NCI-H748 (cell line): ENCODE results near the gene CTSW.

Experiments
- DNase-seq: peaks from one replicate; lab custom pipeline; 2025; ENCODE audit not compliant: unreplicated experiment; lab: John Stamatoyannopoulos, UW

The CTSW gene

DNA sequence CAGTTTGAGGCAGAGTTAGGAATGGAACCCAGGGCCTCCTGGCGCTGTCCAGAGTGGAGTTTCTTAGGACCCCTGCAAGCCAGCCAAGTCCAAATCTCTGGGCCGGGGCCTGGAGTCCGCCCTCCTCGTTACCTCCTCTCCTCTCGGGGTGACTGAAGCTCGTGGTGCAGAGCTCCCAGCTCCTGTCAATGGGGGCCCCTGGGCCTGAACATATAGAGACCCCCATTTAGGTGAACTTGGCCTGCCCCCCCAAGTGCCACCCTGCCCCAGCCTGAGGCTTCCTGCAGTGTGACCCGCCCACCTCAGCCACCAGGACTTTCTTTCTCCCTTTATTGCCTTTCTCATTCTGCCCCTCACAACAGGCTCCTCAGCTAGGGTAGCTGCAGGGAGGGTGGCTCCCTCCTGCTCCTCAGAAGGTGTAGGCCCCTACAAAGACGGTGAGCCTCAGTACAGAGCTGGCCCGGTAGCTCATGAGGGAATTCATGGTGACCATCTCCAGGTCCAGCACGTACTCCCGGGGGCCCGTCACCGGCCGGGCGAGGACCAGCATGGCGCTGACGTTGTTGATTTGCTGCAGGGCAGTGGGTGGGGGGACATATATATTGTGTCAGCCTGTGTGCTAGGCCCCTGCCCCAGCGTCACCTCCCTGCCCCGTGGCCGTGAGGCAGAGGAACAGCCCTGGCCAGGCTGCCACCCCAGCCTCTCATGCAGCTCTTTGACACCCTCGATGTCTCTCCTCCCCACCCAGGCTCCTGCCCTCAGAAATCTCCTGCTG, 12.9 kb upstream of the CTSW start:
- DNase-seq: no peak

DNA sequence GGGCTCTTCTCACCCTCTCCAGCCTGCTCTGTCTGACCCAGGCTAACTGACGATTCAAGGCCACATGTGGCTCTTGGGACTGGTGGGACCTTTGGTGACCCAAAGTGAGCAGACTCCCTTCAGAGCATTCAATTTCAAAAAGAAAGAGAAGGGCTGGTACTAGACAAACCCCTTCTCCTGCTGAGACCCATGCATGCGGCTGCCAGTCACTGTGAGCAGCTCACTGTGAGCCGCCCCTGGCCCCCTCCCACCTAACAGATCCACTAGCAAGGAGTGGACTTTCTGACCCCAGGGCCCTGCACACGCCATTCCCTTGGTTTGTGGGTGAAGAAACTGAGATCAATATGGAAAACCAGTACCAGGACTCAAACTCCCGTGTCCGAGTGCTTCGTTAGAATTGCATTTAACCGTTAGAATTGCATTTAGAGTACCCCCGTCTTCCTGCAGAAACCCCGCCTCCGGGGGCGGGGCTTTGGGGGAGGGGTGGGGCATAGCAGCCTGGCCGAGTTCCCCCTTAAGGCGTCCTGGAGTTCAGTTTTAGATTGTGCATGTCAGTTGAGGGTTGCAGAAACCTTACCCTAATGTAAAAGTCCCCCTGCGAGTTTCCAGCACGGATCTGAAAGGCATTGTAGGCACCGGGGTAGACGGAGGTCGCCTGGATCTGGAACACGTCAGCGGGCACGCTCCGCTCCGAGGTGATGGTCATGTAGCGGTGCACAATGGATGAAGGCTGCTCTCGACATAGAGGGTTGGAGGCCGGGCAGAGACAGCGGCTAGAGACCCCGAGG, 12.2 kb upstream of the CTSW start:
- no peak for DNase-seq

DNA sequence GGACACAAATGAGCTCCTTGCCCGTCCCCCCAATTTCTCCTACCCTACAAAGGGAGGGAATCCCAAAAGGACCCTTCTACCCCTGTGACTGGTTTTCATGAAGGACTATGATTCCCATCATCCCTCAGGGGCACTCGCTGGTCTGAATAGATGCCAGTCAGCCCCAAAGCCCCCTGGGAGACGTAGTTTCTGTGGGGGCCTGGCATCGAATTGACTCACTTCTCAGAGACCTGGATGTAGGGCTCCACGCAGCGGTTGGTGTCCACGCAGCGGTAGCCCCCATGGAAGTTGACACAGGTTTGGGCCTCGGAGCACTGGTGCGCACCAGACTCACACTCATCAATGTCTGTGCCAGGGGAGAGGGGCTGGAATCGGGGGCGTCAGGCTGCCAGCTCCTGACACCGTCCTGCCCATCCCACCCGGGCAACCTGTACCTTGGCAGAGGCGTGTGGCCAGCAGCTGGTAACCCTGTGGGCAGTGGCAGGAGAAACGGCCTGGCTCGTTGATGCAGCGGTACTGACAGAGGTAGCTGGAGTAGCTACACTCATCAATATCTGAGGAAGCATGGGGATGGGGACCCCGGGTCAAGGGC, 11.5 kb upstream of the CTSW start:
- peak; percentile 52 for DNase-seq

DNA sequence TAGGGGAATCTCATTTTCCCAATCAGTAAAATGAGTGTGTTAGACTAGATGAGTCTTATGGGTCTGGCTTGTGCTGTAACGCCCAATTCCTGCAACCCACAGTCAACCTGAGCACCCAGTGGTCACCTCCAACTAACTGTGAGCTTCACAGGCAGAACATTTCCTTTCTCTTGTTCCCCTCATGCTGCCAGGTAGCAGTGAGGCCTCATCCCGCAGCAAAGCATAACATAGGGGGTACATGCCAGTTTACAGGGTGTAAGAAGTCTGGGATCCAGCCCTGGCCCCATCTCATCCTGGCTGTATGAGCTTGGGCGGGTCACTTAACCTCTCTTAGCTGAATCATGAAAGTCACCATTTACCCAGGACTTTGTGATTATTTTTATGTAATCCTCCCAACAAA, 10.7 kb upstream of the CTSW start:
- no peak for DNase-seq

DNA sequence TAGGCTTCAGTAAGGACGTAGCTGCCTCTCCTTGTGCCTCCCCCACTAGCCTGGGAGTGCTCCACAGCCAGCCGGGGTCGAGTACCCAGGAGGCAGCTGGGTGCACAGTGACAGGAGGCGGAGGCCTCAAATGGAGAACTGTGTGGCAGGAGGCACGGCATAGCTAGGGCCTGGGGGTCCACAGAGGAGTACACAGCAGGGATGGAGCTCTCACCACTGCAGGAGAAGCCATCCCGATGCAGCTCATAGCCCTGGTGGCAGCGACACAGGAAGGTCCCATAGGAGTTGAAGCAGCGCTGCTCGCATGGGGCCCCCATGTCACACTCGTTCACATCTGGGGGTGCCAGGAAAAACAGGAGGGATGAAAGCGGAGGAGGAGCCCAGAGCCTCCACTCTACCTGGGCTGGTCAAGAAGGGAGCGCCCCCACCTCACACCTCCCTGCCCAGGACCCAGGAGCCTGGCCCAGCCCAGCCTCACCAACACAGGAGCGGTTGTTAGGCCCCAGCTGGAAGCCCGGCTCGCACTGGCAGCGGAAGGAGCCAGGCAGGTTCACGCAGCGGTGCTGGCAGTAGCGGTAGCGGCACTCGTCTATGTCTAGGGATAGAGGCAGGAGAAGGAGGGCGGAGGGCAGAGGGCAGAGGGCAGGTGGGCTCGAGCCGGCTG, 9.9 kb upstream of the CTSW start:
- no peak for DNase-seq

DNA sequence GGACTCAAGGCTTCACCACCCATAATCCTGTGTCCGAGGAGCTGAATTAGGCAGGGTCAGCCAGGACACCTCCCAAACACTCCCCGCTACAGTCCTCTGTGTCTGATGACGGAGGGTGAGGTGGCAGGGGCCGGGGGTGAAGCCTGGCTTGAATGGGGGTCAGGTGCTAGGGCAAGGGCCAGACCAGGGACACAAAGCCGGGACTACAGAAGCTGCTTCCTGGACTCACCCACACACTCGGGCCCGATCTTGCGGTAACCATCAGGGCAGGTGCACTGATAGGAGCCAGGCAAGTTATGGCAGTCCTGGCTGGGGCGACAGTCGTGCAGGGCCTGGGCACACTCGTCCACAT, 9.4 kb upstream of the CTSW start:
- no peak for DNase-seq

DNA sequence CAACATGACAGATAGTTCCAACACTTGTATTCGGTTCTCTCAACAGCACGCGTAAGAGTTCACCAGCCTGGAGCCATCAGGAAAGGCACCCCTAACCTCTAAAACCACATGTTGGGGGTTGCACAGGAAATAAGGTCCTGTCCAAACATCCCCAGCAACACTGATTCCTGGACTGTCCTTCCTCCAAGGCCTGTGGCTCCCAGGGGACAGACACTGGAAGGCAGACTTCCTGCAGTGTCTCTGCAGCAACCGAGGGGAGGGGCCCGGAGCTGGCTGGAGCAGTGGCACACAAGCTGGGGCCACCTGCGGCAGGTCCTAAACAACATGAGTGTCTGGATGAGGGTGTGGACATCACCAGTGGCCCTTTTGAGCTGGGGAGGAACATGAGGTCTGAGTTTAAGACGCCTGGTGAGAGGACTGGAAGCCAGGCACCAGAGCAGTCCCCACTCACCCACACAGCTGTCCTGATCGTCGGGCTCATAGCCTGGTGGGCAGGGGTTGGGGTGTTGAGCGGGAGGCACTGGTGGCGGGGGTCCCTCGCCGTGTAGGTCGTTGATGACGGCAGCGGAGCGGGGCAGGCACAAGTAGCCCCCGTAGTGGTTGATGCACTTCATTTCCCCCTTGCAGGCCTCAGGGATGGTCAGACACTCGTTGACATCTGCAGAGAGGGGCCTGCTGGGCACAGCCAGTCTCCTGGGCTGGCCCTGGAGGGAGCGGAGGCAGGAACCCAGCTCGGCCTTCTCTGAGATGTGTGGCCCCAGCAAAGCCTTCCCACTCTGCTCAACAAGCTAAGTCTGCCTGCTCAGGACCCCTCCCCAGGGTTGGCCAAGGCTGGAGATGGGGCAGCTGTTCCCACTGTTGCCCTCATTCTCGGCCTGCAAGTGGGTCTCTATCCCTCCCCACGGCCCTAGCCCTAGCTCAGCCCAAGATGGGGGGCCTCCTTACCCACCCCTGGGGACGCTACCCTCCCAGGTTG, 8.6 kb upstream of the CTSW start:
- no peak for DNase-seq

DNA sequence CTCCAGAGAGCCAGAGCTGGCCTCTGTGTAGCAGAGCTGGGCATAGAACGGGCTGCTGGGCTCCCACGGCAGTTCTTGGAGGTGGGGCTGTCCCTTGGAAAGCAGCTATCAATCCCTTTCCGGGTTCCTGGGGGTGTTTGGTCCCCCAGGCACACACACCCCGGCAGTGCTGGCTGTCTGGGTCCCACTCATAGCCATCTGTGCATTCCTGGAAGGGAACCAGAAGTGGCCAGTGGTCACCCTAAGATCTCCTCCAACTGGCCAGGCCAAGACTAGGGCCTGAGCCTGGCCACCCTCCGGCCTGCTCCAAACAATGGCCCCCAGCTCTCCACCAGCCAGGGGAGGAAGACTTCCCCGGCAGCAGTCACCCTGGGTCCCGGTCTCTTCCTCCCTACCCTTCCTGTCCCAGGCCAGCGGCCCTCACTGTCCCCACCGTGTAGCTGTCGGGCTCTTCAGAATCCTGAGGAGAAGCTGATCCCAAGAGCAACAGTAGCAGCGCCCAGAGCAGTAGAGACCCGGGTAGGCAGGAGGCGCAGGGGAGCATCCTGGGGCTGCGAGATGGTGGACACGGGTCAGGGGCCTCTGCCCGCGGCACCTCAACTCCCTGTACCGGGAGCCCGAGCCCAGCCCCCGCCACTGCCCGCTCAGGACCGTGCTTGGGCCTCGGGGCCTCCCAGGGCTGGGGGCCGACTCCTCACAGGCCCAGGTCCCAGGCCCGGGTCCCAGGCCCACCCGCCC, 7.7 kb upstream of the CTSW start:
- no peak for DNase-seq

DNA sequence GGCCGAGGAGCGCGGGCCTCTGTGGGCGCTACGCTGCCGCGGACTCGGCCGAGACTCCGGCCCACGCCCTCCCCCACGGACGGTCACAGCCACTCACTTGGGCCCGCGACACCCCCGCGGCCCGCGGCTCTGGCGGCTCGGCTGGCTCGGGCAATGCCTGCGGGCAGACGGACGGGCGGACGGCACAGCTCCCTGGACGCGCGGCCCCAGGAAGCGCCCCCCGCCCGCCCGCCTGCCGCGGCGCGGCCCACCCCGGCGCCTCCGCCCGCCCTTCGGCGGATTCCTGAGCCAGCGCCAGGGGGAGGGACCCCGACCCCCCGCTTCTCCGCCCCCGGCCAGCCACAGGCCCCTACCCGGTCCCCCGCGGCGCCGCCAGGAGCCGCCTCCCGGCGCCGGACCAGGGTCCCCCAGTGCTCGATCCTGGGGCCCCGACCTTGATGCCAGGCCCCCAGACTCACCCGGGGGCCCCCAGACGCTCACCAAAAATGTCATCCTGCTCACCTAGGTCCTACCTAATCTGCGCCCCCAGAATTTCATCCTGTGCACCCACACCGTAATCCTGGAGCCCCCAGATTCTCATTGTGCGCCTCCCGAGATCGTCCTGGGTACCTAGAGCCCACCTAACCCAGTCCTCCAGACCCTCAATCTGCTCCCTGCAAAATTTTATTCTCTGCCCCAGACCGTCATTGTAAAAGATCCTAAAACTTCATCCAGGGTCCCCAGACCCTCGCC, 6.9 kb upstream of the CTSW start, which contains the start of gene EFEMP2:
Gene EFEMP2, minus strand, starts transcription at position 215 of the 732 bp plus-strand sequence. CDS start 446 bp downstream, outside the sequence.
- peak; percentile 24 for DNase-seq

DNA sequence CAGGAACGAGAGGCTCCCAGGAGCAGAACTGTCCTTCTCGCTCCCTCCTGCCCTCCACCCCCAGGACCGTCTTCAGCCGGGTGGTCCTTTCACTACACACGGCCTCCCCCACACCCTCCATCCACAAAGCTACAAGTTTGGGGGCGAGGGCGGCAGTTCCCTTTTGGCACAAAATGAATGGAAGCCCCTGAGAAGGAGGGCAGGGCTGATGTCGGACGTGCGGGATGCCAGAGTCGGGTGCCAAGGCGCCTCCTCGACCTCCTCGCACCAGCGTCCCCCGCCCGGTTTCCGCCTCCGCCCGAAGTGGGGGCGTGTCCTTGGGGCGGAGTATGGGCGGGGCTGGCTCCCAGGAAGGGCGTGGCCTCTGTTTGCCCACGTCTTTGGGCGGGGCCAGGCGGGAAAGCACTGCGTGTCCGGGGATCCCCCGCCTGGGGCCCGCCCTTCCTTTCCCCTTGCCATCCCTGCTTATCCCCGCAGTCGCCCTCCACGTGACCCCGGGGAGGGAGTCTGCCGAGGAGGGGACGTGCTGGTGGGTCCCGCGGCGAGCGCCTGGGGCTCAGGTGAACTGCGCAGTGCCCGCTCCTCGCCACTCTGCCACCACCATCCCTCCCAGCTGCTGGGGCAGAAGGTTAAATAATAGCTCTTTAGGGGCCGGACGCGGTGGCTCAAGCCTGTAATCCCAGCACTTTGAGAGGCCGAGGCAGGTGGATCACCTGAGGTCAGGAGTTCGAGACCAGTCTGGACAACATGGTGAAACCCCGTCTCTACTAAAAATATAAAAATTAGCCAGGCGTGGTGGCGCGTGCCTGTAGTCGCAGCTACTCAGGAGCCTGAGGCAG, 6.1 kb upstream of the CTSW start:
- peak; percentile 90 for DNase-seq

DNA sequence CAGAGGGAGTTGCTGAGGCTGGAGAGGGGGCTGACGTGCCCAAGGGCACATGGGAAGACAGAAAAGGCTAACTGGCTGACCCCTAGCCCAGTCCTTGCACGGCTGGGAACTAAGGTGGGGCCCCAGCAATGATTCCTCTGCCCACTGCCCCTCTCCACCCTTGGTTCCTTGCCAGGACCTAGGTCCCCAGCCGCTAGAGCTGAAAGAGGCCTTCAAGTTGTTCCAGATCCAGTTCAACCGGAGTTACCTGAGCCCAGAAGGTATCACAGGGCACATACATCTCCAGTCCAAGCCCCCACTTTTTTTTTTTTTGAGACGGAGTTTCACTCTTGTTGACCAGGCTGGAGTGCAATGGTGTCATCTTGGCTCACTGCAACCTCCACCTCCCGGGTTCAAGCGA, 390 bp downstream of the CTSW start:
- no peak for DNase-seq

DNA sequence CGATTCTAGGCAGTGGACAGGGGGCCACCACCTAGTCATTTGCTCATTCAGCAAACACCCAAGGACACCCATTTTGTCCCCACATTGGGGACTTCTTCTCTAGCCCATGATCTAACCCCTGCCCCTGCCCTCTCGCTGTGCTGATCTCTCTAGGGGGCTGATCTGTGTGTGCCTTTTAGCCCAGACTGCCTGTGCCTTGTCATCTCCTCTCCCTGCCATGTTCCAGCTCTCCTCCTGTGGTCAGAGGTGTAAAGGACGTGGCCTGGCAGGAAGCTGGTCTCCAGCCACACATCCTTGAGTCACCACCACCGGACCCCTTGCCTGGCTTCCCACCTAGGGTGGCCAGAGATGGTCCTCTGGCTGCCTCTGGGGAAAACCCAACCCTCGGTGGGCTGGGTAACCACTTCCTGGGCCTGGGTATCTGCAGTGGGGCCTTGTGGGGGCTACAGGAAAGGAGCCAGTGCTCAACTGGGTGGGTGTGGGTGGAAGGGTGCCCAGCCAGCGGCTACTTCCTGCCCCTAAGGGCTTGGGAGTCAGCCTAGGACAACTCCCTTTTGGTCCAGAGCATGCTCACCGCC, 1.3 kb downstream of the CTSW start:
- no peak for DNase-seq

DNA sequence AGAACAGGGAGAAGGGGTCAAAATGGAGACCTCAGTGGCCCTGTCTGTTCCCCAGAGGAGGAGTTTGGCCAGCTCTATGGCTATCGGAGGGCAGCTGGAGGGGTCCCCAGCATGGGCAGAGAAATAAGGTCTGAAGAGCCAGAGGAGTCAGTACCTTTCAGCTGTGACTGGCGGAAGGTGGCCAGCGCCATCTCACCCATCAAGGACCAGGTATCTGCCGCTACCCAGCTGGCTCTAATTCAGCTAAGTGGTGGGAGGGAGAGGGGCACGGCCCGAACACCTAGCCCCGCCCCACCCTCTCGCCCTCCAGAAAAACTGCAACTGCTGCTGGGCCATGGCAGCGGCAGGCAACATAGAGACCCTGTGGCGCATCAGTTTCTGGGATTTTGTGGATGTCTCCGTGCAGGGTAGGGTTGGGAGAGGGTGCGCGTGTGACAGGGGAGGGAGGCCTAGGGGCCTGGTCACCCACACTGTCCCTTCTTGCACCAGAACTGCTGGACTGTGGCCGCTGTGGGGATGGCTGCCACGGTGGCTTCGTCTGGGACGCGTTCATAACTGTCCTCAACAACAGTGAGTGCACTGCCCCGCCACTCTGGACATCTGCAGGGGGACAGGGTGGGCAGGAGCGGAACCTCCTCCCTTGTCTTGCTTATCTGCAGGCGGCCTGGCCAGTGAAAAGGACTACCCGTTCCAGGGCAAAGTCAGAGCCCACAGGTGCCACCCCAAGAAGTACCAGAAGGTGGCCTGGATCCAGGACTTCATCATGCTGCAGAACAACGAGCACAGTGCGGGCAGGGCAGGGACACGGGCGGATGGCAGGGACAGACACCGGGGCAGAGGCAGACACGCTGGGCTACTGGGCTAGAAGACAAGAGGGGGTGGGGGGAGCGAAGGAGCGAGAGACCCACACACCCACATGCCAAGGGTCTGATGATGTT, 2.8 kb downstream of the CTSW start:
- no peak for DNase-seq

DNA sequence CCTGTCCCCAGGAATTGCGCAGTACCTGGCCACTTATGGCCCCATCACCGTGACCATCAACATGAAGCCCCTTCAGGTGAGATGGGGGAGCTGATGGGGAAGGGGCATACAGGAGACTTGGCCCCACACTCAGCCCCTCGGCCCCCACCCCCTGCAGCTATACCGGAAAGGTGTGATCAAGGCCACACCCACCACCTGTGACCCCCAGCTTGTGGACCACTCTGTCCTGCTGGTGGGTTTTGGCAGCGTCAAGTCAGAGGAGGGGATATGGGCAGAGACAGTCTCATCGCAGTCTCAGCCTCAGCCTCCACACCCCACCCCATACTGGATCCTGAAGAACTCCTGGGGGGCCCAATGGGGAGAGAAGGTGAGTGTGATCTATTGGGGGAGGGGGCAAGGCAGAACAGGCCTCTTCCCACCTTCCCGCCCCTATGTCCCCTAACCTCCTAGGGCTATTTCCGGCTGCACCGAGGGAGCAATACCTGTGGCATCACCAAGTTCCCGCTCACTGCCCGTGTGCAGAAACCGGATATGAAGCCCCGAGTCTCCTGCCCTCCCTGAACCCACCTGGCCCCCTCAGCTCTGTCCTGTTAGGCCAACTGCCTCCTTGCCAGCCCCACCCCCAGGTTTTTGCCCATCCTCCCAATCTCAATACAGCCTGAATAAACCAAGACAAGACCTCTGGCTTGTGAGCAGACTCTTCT, 3.6 kb downstream of the CTSW start:
- DNase-seq: no peak

DNA sequence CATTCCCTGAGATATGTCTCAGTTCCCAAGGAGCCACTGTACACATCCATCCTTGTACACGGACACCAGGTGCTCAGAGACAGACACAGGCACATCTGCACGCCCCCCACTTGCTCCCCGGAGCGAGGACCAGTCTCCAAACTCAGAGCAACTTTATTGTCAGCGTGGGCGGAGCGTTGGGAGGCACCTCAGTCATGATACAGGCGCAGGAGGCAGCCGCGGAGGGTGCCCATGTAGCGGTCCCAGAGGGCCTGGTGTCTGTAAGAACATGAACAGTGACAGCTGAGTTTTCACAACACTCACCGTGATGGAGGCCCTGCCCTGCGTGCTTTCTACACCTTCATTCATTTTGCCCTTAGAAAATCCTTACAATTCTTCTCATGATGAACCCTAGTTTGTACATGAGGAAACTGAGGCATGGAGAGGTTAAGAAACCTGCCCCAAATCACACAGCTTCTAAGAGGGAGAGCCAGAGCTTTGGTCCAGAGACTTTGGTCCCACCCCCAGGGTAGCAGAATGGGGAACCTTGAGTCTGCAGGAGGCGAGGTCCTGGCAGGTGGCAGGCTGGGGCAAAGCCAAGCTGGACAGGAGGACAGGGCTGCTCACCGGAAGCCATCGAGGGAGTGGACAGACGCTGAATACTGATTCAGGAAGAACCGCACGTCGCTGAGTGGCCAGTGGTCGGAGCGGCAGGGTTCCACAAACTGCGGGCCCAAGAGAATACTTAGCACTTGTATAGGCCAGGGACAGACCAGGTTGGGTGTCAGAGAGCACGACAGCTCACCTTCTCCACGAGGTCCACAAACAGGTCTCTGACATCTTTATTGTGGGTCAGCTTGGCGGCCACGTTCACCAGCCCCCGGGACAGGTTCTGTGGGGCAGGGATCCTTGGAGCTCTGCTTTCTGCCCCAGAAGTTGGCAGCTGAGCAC, 4.4 kb downstream of the CTSW start:
- no peak for DNase-seq
